HCEC 1CT (cell line): ENCODE measurements around the gene WDR12.
A peak's percentile ranks its signal among the peaks of the same experiment; 100 is the strongest.
"Not testable (repeated sequence)": the region's sequence is repeated elsewhere in the genome, so short reads cannot be mapped to it uniquely, and the experiment has no call there.

Source experiments
- DNase-seq: peaks from one replicate; pipeline ENCODE4 v3.0.0-alpha.2; 2017

The WDR12 gene

GRCh38 chr2:202883987-202884675, 27.3 kb downstream of the WDR12 start:
- DNase-seq = peak; percentile 74

GRCh38 chr2:202881570-202881969, 29.9 kb downstream of the WDR12 start:
- DNase-seq = no peak

- no peak for DNase-seq
Observed at GRCh38 chr2:202877699-202878098, 33.8 kb downstream of the WDR12 start.

GRCh38 chr2:202871300-202872141, 40.0 kb downstream of the WDR12 start, which contains the start of gene ICA1L:
TSS of gene ICA1L (minus strand) at chr2:202871766. CDS start at chr2:202829009, 42,757 bp downstream.
- peak; percentile 47 for DNase-seq

GRCh38 chr2:202870431-202871299, 40.8 kb downstream of the WDR12 start:
- peak; percentile 66 for DNase-seq

- DNase-seq = no peak
Observed at GRCh38 chr2:202861987-202862386, 49.5 kb downstream of the WDR12 start.

GRCh38 chr2:202858601-202859000, 52.9 kb downstream of the WDR12 start:
- no peak for DNase-seq

GRCh38 chr2:202849343-202849742, 62.1 kb downstream of the WDR12 start:
- not testable (repeated sequence) for DNase-seq

GRCh38 chr2:202848813-202849212, 62.7 kb downstream of the WDR12 start:
- no peak for DNase-seq

GRCh38 chr2:202847693-202848524, 63.6 kb downstream of the WDR12 start:
- DNase-seq = no peak

GRCh38 chr2:202844656-202845055, 66.8 kb downstream of the WDR12 start:
- DNase-seq = no peak

GRCh38 chr2:202842690-202843089, 68.8 kb downstream of the WDR12 start:
- DNase-seq = no peak

GRCh38 chr2:202841090-202841867, 70.2 kb downstream of the WDR12 start:
- DNase-seq = no peak

GRCh38 chr2:202831242-202832220, 79.9 kb downstream of the WDR12 start:
- DNase-seq = peak; percentile 64

GRCh38 chr2:202824901-202825300, 86.6 kb downstream of the WDR12 start:
- no peak for DNase-seq
